T-cell (primary cell): ENCODE measurements around the gene FZD1. TPM values are rescaled to one million over a fixed set of nuclear protein-coding genes. Genes with fewer than 3 reads are reported as not detected.

Source experiments
- ATAC-seq, 4 experiments: fragments of 200-7000 bp in 3 of 4; fragments of 150-1000 bp in 1 of 4; cut with Tn5 transposase; replicated peaks in 1 of 4; 1 replicate in 3 of 4; 2 replicates in 1 of 4; pipeline ENCODE4 v1.10.0; 2021; ENCODE audit warnings: moderate library complexity in 3 of 4, mild to moderate bottlenecking in 2 of 4, moderate number of reproducible peaks in 1 of 4
- CTCF ChIA-PET, 2 donors: fragments of 300-600 bp; sonication (Branson Sonifier 250); formaldehyde crosslinking; loops; one replicate each; lab custom pipeline; 2022; ENCODE audit warnings: antibody characterized with exemption in 2 of 2; lab: Charles Lee
- POLR2A ChIA-PET, 2 donors: fragments of 300-600 bp; sonication (Branson Sonifier 250); formaldehyde crosslinking; loops; one replicate each; lab custom pipeline; 2022; ENCODE audit warnings: antibody characterized with exemption in 2 of 2; lab: Charles Lee
- DNase-seq, 35 experiments: peaks; one replicate each; pipeline versions ENCODE4 v3.0.0 to v3.0.0-alpha.2; 2013 to 2023
- H3K27ac ChIP-seq: one replicate; pipeline ENCODE4 v1.5.1; 2013; ENCODE audit warnings: low read length
- H3K27me3 ChIP-seq, 2 experiments: replicated peaks in 1 of 2; 1 replicate in 1 of 2; 2 replicates in 1 of 2; pipeline versions ENCODE4 v1.6.1 to v1.7.0; 2013; ENCODE audit warnings: low read length in 1 of 2, mixed read lengths in 1 of 2; ENCODE audit not compliant: control insufficient read depth in 2 of 2, insufficient read depth in 2 of 2; ENCODE audit errors: extremely low read depth in 1 of 2
- H3K36me3 ChIP-seq, 2 donors: 1 replicate in 1 of 2; 2 replicates in 1 of 2; pipeline versions ENCODE4 v1.6.1 to v1.7.0; 2013; ENCODE audit warnings: low read length in 1 of 2; ENCODE audit not compliant: control insufficient read depth in 2 of 2, insufficient read depth in 1 of 2; ENCODE audit errors: extremely low read depth in 1 of 2
- H3K4me1 ChIP-seq, 2 experiments: 1 replicate in 1 of 2; 2 replicates in 1 of 2; pipeline versions ENCODE4 v1.6.1 to v1.7.0; 2013; ENCODE audit warnings: low read length in 2 of 2, mixed read lengths in 1 of 2; ENCODE audit not compliant: insufficient read depth in 2 of 2, control insufficient read depth in 1 of 2; ENCODE audit errors: extremely low read depth in 1 of 2
- H3K4me3 ChIP-seq, 2 donors: 1 replicate in 1 of 2; 2 replicates in 1 of 2; pipeline versions ENCODE4 v1.5.1 to v1.7.0; 2013; ENCODE audit warnings: mild to moderate bottlenecking in 2 of 2, low read length in 1 of 2, moderate library complexity in 1 of 2; ENCODE audit not compliant: control insufficient read depth in 1 of 2; ENCODE audit errors: extremely low read depth in 1 of 2
- H3K9me3 ChIP-seq: 2 replicates; pipeline ENCODE4 v1.7.0; 2013
- H3K27ac Mint-ChIP-seq, 2 donors: one replicate each; pipeline ENCODE4 v1.8.0; 2020 to 2021; ENCODE audit warnings: mild to moderate bottlenecking in 2 of 2, mixed read lengths in 2 of 2
- H3K27me3 Mint-ChIP-seq, 2 donors: one replicate each; pipeline ENCODE4 v1.8.0; 2021 to 2022; ENCODE audit warnings: mixed read lengths in 2 of 2
- H3K36me3 Mint-ChIP-seq: one replicate; pipeline ENCODE4 v1.8.0; 2021; ENCODE audit warnings: mixed read lengths
- H3K4me1 Mint-ChIP-seq, 3 donors: one replicate each; pipeline ENCODE4 v1.8.0; 2020 to 2022; ENCODE audit warnings: mixed read lengths in 3 of 3, mild to moderate bottlenecking in 1 of 3
- H3K4me3 Mint-ChIP-seq, 3 donors: one replicate each; pipeline ENCODE4 v1.8.0; 2020 to 2022; ENCODE audit warnings: mild to moderate bottlenecking in 3 of 3, mixed read lengths in 3 of 3, moderate library complexity in 3 of 3
- H3K9me3 Mint-ChIP-seq, 3 donors: one replicate each; pipeline ENCODE4 v1.8.0; 2020 to 2022; ENCODE audit warnings: mixed read lengths in 3 of 3
- WGBS: methylation state at CpG from one replicate; pipeline ENCODE4 v1.1.5; 2013; ENCODE audit warnings: missing lambda C conversion rate; ENCODE audit not compliant: insufficient coverage; 5-methylcytosine and 5-hydroxymethylcytosine counted together
- total RNA-seq, 35 experiments: library from RNA in 6 of 35; stranded (reverse) in 6 of 35; fragments of 120-200 nt in 1 of 35; gene quantifications; one replicate each; pipeline versions ENCODE4 v1.2.1 to v1.2.4 and lab custom pipeline; 2013 to 2026

FZD1 gene
- total RNA-seq, 5 donors from 2014 or later (not counting 1 experiment from before 2014, with no cell fraction given): 0.07 to 0.47 (median 0.13) TPM

- no peak overlapping the region for H3K27ac ChIP-seq
- no peaks in the 10 kb centered on the region for H3K36me3 ChIP-seq
- H3K4me3 ChIP-seq: no peak overlapping the region
- no peak overlapping the region for H3K27ac Mint-ChIP-seq
- CTCF ChIA-PET: interaction anchor here in 1 of 2 donors (0.6 kb wide), 1 partner anchor 13 kb away, joined by 3 read pairs; no protein-coding TSS in a partner anchor
- no peaks in the 10 kb centered on the region for H3K36me3 Mint-ChIP-seq
- POLR2A ChIA-PET: no interaction called here
- no peaks in the 10 kb centered on the region for H3K4me1 ChIP-seq
- ATAC-seq (no peak), DNase-seq (no peak)
- H3K27me3 ChIP-seq: no peaks in the 10 kb centered on the region
- H3K4me1 Mint-ChIP-seq: no peaks in the 10 kb centered on the region
- H3K9me3 Mint-ChIP-seq: no peaks in the 10 kb centered on the region
- H3K27me3 Mint-ChIP-seq: peaks cover 0 to 3% of the 10 kb centered on the region in 2 donors
- H3K4me3 Mint-ChIP-seq: no peak overlapping the region
- no peaks in the 10 kb centered on the region for H3K9me3 ChIP-seq
- WGBS: 93% methylated on average over 2 of the region's 8 CpGs
These were observed 31.0 kb upstream of the FZD1 start for GRCh38 chr7:91233212-91233611.

- no peaks in the 10 kb centered on the region for H3K36me3 Mint-ChIP-seq
- Histone ChIP-seq H3K27me3 (no peaks in the 10 kb centered on the region), H3K36me3 (no peaks in the 10 kb centered on the region), H3K4me3 (no peak overlapping the region), H3K4me1 (no peaks in the 10 kb centered on the region), H3K9me3 (no peaks in the 10 kb centered on the region), H3K27ac (no peak overlapping the region)
- no peak for DNase-seq
- CTCF ChIA-PET: interaction anchor here in 1 of 2 donors (0.5 kb wide), 1 partner anchor 338 kb away, joined by 7 read pairs; no protein-coding TSS in a partner anchor
- H3K27me3 Mint-ChIP-seq: peaks cover 0 to 3% of the 10 kb centered on the region in 2 donors
- H3K9me3 Mint-ChIP-seq: no peaks in the 10 kb centered on the region
- WGBS: no CpG with 5 or more reads among the region's 6 CpGs
- POLR2A ChIA-PET: no interaction called here
- H3K4me1 Mint-ChIP-seq: no peaks in the 10 kb centered on the region
- no peak overlapping the region for H3K4me3 Mint-ChIP-seq
- no peak overlapping the region for H3K27ac Mint-ChIP-seq
- no peak for ATAC-seq
These were observed 28.9 kb upstream of the FZD1 start for GRCh38 chr7:91235211-91235832.

GRCh38 chr7:91239171-91239604 lies 25.0 kb upstream of the FZD1 start:
- 83% methylated on average over 1 of the region's 2 CpGs for WGBS
- Histone ChIP-seq H3K9me3 (no peaks in the 10 kb centered on the region), H3K27me3 (no peaks in the 10 kb centered on the region), H3K4me1 (no peaks in the 10 kb centered on the region), H3K4me3 (no peak overlapping the region), H3K27ac (no peak overlapping the region), H3K36me3 (no peaks in the 10 kb centered on the region)
- Mint-ChIP-seq H3K27ac (no peak overlapping the region), H3K4me1 (no peaks in the 10 kb centered on the region), H3K4me3 (no peak overlapping the region), H3K27me3 (peaks cover 2 to 8% of the 10 kb centered on the region in 2 donors), H3K9me3 (no peaks in the 10 kb centered on the region), H3K36me3 (no peaks in the 10 kb centered on the region)
- ChIA-PET POLR2A (no interaction called here), CTCF (no interaction called here)
- ATAC-seq: no peak
- DNase-seq: no peak

DNA sequence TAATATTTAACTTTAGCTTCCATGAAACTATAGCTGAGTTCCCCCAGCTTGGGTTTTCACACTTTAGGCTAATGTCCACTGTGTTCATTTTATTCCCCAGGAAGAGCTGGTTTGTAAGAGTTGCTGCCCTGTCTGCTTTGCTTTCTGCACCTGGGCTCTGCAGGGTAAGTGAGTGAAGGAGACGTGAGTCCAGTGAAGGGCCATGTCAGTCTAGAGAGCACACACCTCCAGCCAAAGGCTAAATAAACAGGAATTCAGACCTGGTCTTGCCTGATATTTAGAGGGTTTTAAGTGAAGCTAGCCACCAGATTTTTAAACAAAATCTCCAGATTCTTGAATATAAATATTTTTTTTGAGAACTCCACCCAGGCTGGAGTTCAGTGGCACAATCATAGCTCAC lies 24.5 kb upstream of the FZD1 start:
- WGBS: no CpG with 5 or more reads among the region's 1 CpG
- no peaks in the 10 kb centered on the region for H3K4me1 ChIP-seq
- Mint-ChIP-seq H3K9me3 (no peaks in the 10 kb centered on the region), H3K36me3 (no peaks in the 10 kb centered on the region), H3K4me1 (no peaks in the 10 kb centered on the region), H3K27me3 (peaks cover 4 to 12% of the 10 kb centered on the region in 2 donors), H3K4me3 (no peak overlapping the region), H3K27ac (no peak overlapping the region)
- H3K27me3 ChIP-seq: no peaks in the 10 kb centered on the region
- no peak overlapping the region for H3K27ac ChIP-seq
- ChIA-PET CTCF (no interaction called here), POLR2A (no interaction called here)
- no peak overlapping the region for H3K4me3 ChIP-seq
- no peak for ATAC-seq
- H3K36me3 ChIP-seq: no peaks in the 10 kb centered on the region
- DNase-seq: no peak
- H3K9me3 ChIP-seq: no peaks in the 10 kb centered on the region

DNA sequence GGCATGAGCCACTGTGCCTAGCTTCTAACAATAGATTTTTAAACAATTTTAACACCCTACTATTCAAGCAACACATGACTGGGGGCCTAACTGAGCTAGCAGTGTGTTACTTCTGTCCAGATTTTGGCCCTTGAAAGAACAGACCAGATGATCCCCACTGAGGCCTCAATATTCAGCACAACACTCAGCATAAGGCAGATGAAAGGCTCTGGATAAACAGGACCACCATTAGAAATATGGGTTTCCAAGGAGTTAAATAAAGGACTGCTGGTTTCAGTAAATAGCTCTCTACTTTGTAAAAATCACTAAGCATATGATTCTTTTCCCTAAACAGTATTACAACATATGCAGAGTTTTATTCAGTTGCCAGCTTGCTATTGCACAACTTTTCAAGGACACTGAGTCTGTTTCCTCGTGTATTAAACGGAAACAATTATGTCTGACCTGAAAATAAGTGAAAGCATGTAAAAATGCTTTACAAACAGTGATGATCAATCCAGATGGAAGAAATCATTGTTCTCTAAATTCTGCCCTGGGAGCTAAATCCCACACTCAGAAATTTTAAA lies 23.8 kb upstream of the FZD1 start:
- Histone ChIP-seq H3K4me3 (no peak overlapping the region), H3K27ac (no peak overlapping the region), H3K9me3 (no peaks in the 10 kb centered on the region), H3K36me3 (no peaks in the 10 kb centered on the region), H3K4me1 (no peaks in the 10 kb centered on the region), H3K27me3 (no peaks in the 10 kb centered on the region)
- ChIA-PET CTCF (no interaction called here), POLR2A (interaction anchor here in 1 of 2 donors (0.7 kb wide), 1 partner anchor 28 kb away, joined by 5 read pairs; no protein-coding TSS in a partner anchor)
- H3K27me3 Mint-ChIP-seq: peaks cover 4 to 12% of the 10 kb centered on the region in 2 donors
- ATAC-seq (no peak), DNase-seq (no peak)
- H3K9me3 Mint-ChIP-seq: no peaks in the 10 kb centered on the region
- no peak overlapping the region for H3K4me3 Mint-ChIP-seq
- no peak overlapping the region for H3K27ac Mint-ChIP-seq
- H3K36me3 Mint-ChIP-seq: no peaks in the 10 kb centered on the region
- no CpG with 5 or more reads among the region's 2 CpGs for WGBS
- H3K4me1 Mint-ChIP-seq: no peaks in the 10 kb centered on the region

DNA sequence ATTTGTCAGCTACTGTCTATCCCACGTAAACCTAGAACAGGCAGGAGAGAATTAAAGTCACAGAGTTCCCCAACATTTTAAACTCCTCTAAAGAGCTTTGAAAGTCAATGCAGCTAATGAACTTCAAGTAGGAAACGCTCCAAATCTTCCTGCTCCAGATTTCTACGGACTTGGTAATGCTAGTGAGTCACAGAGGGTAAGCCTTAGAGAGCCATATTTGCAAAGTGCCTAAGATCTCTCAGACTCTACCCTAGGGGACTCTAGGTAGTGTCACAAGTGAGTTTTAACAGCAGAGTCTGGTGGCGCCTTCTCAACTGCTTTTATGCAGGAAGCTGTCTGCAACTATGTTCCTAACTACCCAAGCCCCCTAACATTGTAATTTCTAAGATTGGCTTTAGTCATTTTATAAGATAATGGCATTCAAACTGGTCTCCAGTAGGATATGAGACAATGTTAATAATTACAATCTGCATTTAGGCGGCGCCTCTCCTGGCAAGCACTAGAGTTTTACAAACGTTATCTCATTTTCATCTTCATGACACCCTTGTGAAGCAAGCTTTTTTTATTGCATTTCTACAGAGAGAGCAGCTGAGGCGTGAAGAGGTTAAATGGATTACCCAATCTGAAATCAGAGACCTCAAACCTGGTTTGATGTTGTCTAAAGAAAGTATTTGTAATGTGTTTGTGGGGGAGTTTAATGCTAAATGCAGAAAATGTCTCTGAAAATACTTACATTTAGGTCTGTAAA lies 22.0 kb upstream of the FZD1 start:
- Mint-ChIP-seq H3K4me3 (no peak overlapping the region), H3K9me3 (no peaks in the 10 kb centered on the region), H3K4me1 (no peaks in the 10 kb centered on the region), H3K36me3 (no peaks in the 10 kb centered on the region), H3K27ac (no peak overlapping the region), H3K27me3 (peaks cover 4 to 12% of the 10 kb centered on the region in 2 donors)
- Histone ChIP-seq H3K36me3 (no peaks in the 10 kb centered on the region), H3K9me3 (no peaks in the 10 kb centered on the region), H3K4me3 (no peak overlapping the region), H3K27ac (no peak overlapping the region), H3K27me3 (no peaks in the 10 kb centered on the region), H3K4me1 (no peaks in the 10 kb centered on the region)
- DNase-seq (no peak), ATAC-seq (no peak)
- ChIA-PET CTCF (no interaction called here), POLR2A (no interaction called here)
- 89% methylated on average over 3 of the region's 8 CpGs for WGBS
